22Rv1 (cell line): ENCODE data around the gene EXOC4.

Experiments
- CTCF ChIP-seq: fragments of 450-650 bp; IDR thresholded peaks from 2 replicates; pipeline ENCODE4 v1.5.1; 2017; ENCODE audit warnings: mild to moderate bottlenecking
- ZFX ChIP-seq: fragments of 450-650 bp; IDR thresholded peaks from 2 replicates; pipeline ENCODE4 v1.6.1; 2017; ENCODE audit warnings: antibody characterized with exemption, borderline replicate concordance

DNA sequence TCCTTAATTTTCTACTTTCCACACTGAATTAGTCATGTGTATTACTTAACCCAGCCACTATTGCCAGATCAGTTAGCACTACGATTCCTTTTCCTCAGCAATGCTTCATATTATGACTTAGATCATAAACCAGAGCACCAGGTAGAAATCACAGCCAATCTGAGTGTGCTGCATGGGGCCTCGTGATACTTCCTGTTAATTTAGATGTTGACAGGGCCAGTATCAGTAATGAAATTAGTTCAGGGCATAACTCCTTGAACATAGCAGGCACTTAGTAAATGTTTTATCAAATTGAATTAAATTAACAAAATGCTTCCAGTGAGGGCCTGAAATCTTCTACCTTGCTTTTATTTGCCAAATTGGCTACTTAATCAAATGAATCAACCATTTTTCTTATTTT is 705.0 kb downstream of the EXOC4 start:
- TF ChIP-seq CTCF = no peak
- TF ChIP-seq ZFX = no peak
